Upper lobe of left lung (tissue), 4 donors: ENCODE measurements around the gene AGAP1.

Experiments
- CTCF ChIP-seq, 6 experiments: fragments of 450-650 bp in 4 of 6; fragments of 200-600 bp in 2 of 6; sonication (generic) in 2 of 6; IDR thresholded peaks; one replicate each; pipeline ENCODE4 v1.5.1; 2016 to 2019; ENCODE audit warnings: antibody characterized with exemption in 6 of 6
- POLR2A ChIP-seq, 4 donors: fragments of 450-650 bp; IDR thresholded peaks; one replicate each; pipeline ENCODE4 v1.5.1; 2016 to 2017; ENCODE audit warnings: antibody characterized with exemption in 4 of 4, mild to moderate bottlenecking in 2 of 4

- TF ChIP-seq CTCF (IDR thresholded peaks at IDR 0.05) (no peak), POLR2A (IDR thresholded peaks at IDR 0.05) (no peak)
Observed at GRCh38 chr2:235737840-235738239, 244.0 kb downstream of the AGAP1 start.
